Measurements from ENCODE around the gene CMKLR1. TPM values are rescaled to one million over a fixed set of nuclear protein-coding genes. Genes with fewer than 3 reads are reported as not detected.

The CMKLR1 gene
- total and polyA plus RNA-seq, 4 donors, result 0.67 to 13.7 (median 5.8) TPM

DNA sequence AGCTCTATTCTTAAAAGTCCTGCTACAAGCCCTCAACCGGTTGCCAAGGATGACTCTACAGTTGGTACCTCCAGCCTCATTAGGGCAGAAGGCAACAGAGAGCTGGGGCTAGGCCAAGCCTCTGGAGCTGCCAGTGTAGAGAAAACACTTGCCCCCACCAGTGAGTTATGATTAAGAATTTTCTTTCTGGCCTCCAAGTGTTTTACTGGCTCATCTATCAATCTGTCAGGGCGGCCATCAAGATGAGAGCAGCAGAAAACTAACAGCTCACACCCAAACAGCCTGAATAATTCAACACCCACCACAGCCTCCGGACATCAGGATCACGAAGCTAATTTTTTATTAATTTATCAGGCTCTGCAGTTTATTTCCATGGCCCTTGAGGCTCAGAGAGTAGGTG, 40.7 kb upstream of the CMKLR1 start:
- no peak for TF ChIP-seq RAD21 (IDR thresholded peaks at IDR 0.05)
- TF ChIP-seq FOXA1 (IDR thresholded peaks at IDR 0.05), result no peak
- TF ChIP-seq, protein P1, sequence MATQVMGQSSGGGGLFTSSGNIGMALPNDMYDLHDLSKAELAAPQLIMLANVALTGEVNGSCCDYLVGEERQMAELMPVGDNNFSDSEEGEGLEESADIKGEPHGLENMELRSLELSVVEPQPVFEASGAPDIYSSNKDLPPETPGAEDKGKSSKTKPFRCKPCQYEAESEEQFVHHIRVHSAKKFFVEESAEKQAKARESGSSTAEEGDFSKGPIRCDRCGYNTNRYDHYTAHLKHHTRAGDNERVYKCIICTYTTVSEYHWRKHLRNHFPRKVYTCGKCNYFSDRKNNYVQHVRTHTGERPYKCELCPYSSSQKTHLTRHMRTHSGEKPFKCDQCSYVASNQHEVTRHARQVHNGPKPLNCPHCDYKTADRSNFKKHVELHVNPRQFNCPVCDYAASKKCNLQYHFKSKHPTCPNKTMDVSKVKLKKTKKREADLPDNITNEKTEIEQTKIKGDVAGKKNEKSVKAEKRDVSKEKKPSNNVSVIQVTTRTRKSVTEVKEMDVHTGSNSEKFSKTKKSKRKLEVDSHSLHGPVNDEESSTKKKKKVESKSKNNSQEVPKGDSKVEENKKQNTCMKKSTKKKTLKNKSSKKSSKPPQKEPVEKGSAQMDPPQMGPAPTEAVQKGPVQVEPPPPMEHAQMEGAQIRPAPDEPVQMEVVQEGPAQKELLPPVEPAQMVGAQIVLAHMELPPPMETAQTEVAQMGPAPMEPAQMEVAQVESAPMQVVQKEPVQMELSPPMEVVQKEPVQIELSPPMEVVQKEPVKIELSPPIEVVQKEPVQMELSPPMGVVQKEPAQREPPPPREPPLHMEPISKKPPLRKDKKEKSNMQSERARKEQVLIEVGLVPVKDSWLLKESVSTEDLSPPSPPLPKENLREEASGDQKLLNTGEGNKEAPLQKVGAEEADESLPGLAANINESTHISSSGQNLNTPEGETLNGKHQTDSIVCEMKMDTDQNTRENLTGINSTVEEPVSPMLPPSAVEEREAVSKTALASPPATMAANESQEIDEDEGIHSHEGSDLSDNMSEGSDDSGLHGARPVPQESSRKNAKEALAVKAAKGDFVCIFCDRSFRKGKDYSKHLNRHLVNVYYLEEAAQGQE (IDR thresholded peaks at IDR 0.05), result no peak
- no peak for TF ChIP-seq FOXA2 (IDR thresholded peaks at IDR 0.05)
- TF ChIP-seq HNF4G (IDR thresholded peaks at IDR 0.05), result no peak
- DNase-seq (ENCODE audit: low spot score), result no peak

DNA sequence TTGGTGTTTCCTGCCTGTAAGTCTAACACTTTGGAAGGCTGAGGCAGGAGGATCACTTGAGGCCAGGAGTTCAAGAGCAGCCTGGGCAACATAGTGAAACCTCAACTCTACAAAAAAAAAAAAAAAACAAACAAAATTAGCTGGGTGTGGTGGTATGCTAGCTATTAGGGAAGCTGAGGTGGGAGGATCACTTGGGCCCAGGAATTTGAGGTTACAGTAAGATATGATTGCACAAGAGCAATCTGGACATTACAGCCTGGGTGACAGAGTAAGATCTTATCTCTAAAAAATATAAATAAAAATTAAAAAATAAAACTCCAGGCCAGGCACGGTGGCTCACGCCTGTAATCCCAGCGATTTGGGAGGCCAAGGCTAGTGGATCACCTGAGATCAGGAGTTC, 39.8 kb upstream of the CMKLR1 start:
- H3K4me1 ChIP-seq (ENCODE audit: control insufficient read depth in 4 of 4, insufficient read depth in 4 of 4, low read length in 3 of 4), result no peaks in the 10 kb centered on the region
- no peaks in the 10 kb centered on the region for H3K36me3 ChIP-seq (ENCODE audit: control insufficient read depth in 4 of 4, insufficient read depth in 3 of 4, low read depth in 1 of 4, low read length in 3 of 4)
- no peak overlapping the region for H3K27ac ChIP-seq (ENCODE audit: low read depth in 1 of 2, low read length in 2 of 2)
- H3K4me3 ChIP-seq (ENCODE audit: low read depth in 1 of 3, low read length in 3 of 3), result no peak overlapping the region
- no peak for DNase-seq (ENCODE audit: low spot score)
- H3K27me3 ChIP-seq (ENCODE audit: control insufficient read depth in 4 of 4, insufficient read depth in 4 of 4, low read length in 3 of 4), result no peaks in the 10 kb centered on the region
- WGBS, result 81% methylated on average over 3 of the region's 3 CpGs
- H3K9ac ChIP-seq (ENCODE audit: low read depth in 1 of 2, low read length in 2 of 2), result no peak overlapping the region
- H3K9me3 ChIP-seq (ENCODE audit: control insufficient read depth in 4 of 4, low read length in 3 of 4), result peaks cover 2 to 15% (median 8%) of the 10 kb centered on the region in 4 donors
- TF ChIP-seq TAF1 (conservative IDR thresholded peaks at IDR 0.05) (no peak), FOXA2 (IDR thresholded peaks at IDR 0.05) (no peak), RAD21 (IDR thresholded peaks at IDR 0.05) (no peak), EGR1 (IDR thresholded peaks at IDR 0.05; ENCODE audit: low read depth in 2 of 2) (no peak), HNF4A (conservative IDR thresholded peaks at IDR 0.05) (no peak), SP1 (IDR thresholded peaks at IDR 0.05) (no peak), HNF4G (IDR thresholded peaks at IDR 0.05) (no peak)
- TF ChIP-seq, protein P2, sequence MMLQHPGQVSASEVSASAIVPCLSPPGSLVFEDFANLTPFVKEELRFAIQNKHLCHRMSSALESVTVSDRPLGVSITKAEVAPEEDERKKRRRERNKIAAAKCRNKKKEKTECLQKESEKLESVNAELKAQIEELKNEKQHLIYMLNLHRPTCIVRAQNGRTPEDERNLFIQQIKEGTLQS (IDR thresholded peaks at IDR 0.05), result no peak
- TF ChIP-seq, protein P3, sequence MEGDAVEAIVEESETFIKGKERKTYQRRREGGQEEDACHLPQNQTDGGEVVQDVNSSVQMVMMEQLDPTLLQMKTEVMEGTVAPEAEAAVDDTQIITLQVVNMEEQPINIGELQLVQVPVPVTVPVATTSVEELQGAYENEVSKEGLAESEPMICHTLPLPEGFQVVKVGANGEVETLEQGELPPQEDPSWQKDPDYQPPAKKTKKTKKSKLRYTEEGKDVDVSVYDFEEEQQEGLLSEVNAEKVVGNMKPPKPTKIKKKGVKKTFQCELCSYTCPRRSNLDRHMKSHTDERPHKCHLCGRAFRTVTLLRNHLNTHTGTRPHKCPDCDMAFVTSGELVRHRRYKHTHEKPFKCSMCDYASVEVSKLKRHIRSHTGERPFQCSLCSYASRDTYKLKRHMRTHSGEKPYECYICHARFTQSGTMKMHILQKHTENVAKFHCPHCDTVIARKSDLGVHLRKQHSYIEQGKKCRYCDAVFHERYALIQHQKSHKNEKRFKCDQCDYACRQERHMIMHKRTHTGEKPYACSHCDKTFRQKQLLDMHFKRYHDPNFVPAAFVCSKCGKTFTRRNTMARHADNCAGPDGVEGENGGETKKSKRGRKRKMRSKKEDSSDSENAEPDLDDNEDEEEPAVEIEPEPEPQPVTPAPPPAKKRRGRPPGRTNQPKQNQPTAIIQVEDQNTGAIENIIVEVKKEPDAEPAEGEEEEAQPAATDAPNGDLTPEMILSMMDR (IDR thresholded peaks at IDR 0.05; ENCODE audit: low read depth, low read length, missing input control), result no peak
- TF ChIP-seq, protein P4, sequence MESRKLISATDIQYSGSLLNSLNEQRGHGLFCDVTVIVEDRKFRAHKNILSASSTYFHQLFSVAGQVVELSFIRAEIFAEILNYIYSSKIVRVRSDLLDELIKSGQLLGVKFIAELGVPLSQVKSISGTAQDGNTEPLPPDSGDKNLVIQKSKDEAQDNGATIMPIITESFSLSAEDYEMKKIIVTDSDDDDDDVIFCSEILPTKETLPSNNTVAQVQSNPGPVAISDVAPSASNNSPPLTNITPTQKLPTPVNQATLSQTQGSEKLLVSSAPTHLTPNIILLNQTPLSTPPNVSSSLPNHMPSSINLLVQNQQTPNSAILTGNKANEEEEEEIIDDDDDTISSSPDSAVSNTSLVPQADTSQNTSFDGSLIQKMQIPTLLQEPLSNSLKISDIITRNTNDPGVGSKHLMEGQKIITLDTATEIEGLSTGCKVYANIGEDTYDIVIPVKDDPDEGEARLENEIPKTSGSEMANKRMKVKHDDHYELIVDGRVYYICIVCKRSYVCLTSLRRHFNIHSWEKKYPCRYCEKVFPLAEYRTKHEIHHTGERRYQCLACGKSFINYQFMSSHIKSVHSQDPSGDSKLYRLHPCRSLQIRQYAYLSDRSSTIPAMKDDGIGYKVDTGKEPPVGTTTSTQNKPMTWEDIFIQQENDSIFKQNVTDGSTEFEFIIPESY (IDR thresholded peaks at IDR 0.05), result no peak

More for the DNA sequence above, 40.7 kb upstream of the CMKLR1 start:
- WGBS, result 78% methylated on average over 4 of the region's 4 CpGs
- Histone ChIP-seq H3K9me3 (ENCODE audit: control insufficient read depth in 4 of 4, low read length in 3 of 4) (peaks cover 0 to 10% (median 7%) of the 10 kb centered on the region in 4 donors), H3K4me1 (ENCODE audit: control insufficient read depth in 4 of 4, insufficient read depth in 4 of 4, low read length in 3 of 4) (no peaks in the 10 kb centered on the region), H3K4me3 (ENCODE audit: low read depth in 1 of 3, low read length in 3 of 3) (no peak overlapping the region), H3K9ac (ENCODE audit: low read depth in 1 of 2, low read length in 2 of 2) (no peak overlapping the region), H3K27me3 (ENCODE audit: control insufficient read depth in 4 of 4, insufficient read depth in 4 of 4, low read length in 3 of 4) (no peaks in the 10 kb centered on the region), H3K27ac (ENCODE audit: low read depth in 1 of 2, low read length in 2 of 2) (no peak overlapping the region), H3K36me3 (ENCODE audit: control insufficient read depth in 4 of 4, insufficient read depth in 3 of 4, low read depth in 1 of 4, low read length in 3 of 4) (no peaks in the 10 kb centered on the region)

Data from liver (tissue), 9 donors.